SW480 (cell line): ENCODE data around the gene MYO1D.
"Not testable (repeated sequence)": the region's sequence is repeated elsewhere in the genome, so short reads cannot be mapped to it uniquely, and the experiment has no call there.

Source experiments
- DNase-seq: peaks from one replicate; pipeline ENCODE4 v3.0.0-alpha.2; 2016; ENCODE audit warnings: low spot score

The MYO1D gene

GRCh38 chr17:32528825-32529224 is 348.1 kb downstream of the MYO1D start:
- no peak for DNase-seq

GRCh38 chr17:32527146-32527545 is 349.8 kb downstream of the MYO1D start:
- no peak for DNase-seq

GRCh38 chr17:32525122-32525521 is 351.8 kb downstream of the MYO1D start:
- no peak for DNase-seq

- not testable (repeated sequence) for DNase-seq
Measured at GRCh38 chr17:32524553-32524880, 352.4 kb downstream of the MYO1D start.

- no peak for DNase-seq
Measured at GRCh38 chr17:32523827-32524552, 352.9 kb downstream of the MYO1D start.

GRCh38 chr17:32523017-32523680 is 353.8 kb downstream of the MYO1D start:
- DNase-seq = no peak

- DNase-seq = no peak
Measured at GRCh38 chr17:32520737-32521404, 356.1 kb downstream of the MYO1D start.

GRCh38 chr17:32520104-32520701 is 356.7 kb downstream of the MYO1D start:
- DNase-seq = peak; percentile 98

GRCh38 chr17:32519228-32520103 is 357.5 kb downstream of the MYO1D start:
- DNase-seq = peak; percentile 95

- no peak for DNase-seq
Measured at GRCh38 chr17:32518646-32519227, 358.2 kb downstream of the MYO1D start.

GRCh38 chr17:32517982-32518381 is 358.9 kb downstream of the MYO1D start:
- no peak for DNase-seq

GRCh38 chr17:32516940-32517701 is 359.8 kb downstream of the MYO1D start:
- DNase-seq = no peak

- no peak for DNase-seq
Measured at GRCh38 chr17:32516450-32516849, 360.5 kb downstream of the MYO1D start.

- DNase-seq = no peak
Measured at GRCh38 chr17:32515677-32516383, 361.1 kb downstream of the MYO1D start.

- DNase-seq = no peak
Measured at GRCh38 chr17:32514606-32515005, 362.3 kb downstream of the MYO1D start.

- DNase-seq = no peak
Measured at GRCh38 chr17:32513579-32513978, 363.3 kb downstream of the MYO1D start.

- DNase-seq = no peak
Measured at GRCh38 chr17:32512328-32512727, 364.6 kb downstream of the MYO1D start.

- no peak for DNase-seq
Measured at GRCh38 chr17:32510466-32510865, 366.5 kb downstream of the MYO1D start.

- DNase-seq = no peak
Measured at GRCh38 chr17:32508926-32509325, 368.0 kb downstream of the MYO1D start.
